Upper lobe of right lung (tissue), 1 donor: ENCODE measurements around the gene MT4. TPM values are rescaled to one million over a fixed set of nuclear protein-coding genes. Genes with fewer than 3 reads are reported as not detected.
A peak's percentile ranks its signal among the peaks of the same experiment; 100 is the strongest.

Source experiments
- ATAC-seq: fragments of 200-7000 bp; cut with Tn5 transposase; one replicate; pipeline ENCODE4 v1.9.1; 2020; ENCODE audit warnings: mild to moderate bottlenecking, moderate library complexity
- DNase-seq: peaks from one replicate; pipeline ENCODE4 v3.0.0-alpha.2; 2020
- H3K27ac ChIP-seq: fragments of 200-600 bp; one replicate; pipeline ENCODE4 v1.8.0; 2022
- H3K27me3 ChIP-seq: fragments of 200-600 bp; one replicate; pipeline ENCODE4 v1.8.0; 2022; ENCODE audit warnings: mild to moderate bottlenecking
- H3K36me3 ChIP-seq: fragments of 200-600 bp; one replicate; pipeline ENCODE4 v1.8.0; 2022
- H3K4me1 ChIP-seq: fragments of 200-600 bp; one replicate; pipeline ENCODE4 v1.8.0; 2022
- H3K4me3 ChIP-seq: fragments of 200-600 bp; one replicate; pipeline ENCODE4 v1.8.0; 2022; ENCODE audit warnings: mild to moderate bottlenecking
- H3K9me3 ChIP-seq: fragments of 200-600 bp; one replicate; pipeline ENCODE4 v1.8.0; 2022
- intact Hi-C: fragments of 100-400 bp; cut with DNase I; formaldehyde crosslinking; loops from one replicate; pipeline ENCODE4 v1.11.0; 2022
- total RNA-seq: library from RNA; stranded (reverse); fragmentation: NEBNext Ultra II Directional; extraction: Animal tissue kit (Norgen Biotek cat#: 25700); gene quantifications from one replicate; pipeline ENCODE4 v1.2.1, GENCODE V29; 2021
- TF ChIP-seq, protein P1 (sequence below): fragments of 200-600 bp; IDR thresholded peaks from one replicate; pipeline ENCODE4 v1.8.0; 2022; ENCODE audit warnings: antibody characterized with exemption
- donor health status: DM: no; HTN: yes; CAD: no; lungs with severe emphysema.

MT4 gene
- total RNA-seq, 1 donor from 2014 or later: not detected

- Histone ChIP-seq H3K9me3 (no peaks in the 10 kb centered on the region), H3K27me3 (no peaks in the 10 kb centered on the region), H3K27ac (no peak overlapping the region), H3K4me3 (no peak overlapping the region), H3K36me3 (no peaks in the 10 kb centered on the region), H3K4me1 (peaks cover 27% of the 10 kb centered on the region)
- intact Hi-C loops: no loop called here
- TF ChIP-seq, protein P1, sequence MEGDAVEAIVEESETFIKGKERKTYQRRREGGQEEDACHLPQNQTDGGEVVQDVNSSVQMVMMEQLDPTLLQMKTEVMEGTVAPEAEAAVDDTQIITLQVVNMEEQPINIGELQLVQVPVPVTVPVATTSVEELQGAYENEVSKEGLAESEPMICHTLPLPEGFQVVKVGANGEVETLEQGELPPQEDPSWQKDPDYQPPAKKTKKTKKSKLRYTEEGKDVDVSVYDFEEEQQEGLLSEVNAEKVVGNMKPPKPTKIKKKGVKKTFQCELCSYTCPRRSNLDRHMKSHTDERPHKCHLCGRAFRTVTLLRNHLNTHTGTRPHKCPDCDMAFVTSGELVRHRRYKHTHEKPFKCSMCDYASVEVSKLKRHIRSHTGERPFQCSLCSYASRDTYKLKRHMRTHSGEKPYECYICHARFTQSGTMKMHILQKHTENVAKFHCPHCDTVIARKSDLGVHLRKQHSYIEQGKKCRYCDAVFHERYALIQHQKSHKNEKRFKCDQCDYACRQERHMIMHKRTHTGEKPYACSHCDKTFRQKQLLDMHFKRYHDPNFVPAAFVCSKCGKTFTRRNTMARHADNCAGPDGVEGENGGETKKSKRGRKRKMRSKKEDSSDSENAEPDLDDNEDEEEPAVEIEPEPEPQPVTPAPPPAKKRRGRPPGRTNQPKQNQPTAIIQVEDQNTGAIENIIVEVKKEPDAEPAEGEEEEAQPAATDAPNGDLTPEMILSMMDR: no peak
- DNase-seq (no peak), ATAC-seq (no peak)
Measured at GRCh38 chr16:56614549-56614991, 49.7 kb downstream of the MT4 start.

DNA sequence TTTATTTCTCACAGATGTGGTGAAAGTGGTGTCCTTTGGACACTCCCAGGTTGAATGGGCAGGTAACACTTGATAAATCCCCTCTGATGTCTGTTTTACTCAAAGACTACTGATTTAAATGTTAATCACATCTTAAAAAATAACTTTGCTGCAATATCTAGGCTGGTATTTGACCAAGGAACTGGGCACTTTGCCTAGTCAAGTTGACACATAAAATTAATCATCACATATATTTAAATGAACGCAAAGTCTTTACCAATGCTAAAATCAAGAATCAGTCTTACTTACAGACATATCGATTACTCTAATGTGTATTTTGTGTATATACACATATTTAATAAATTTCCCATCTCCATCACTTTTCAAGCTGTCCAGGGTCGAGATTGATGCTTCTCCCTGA is 50.5 kb downstream of the MT4 start:
- ATAC-seq: no peak
- intact Hi-C loops: no loop called here
- Histone ChIP-seq H3K4me3 (no peak overlapping the region), H3K9me3 (no peaks in the 10 kb centered on the region), H3K36me3 (no peaks in the 10 kb centered on the region), H3K27me3 (no peaks in the 10 kb centered on the region), H3K4me1 (peaks cover 21% of the 10 kb centered on the region), H3K27ac (no peak overlapping the region)
- TF ChIP-seq, protein P1: no peak
- no peak for DNase-seq

- TF ChIP-seq, protein P1: no peak
- Histone ChIP-seq H3K4me3 (peak overlapping the region; percentile 47), H3K27ac (peak overlapping the region; percentile 69), H3K36me3 (no peaks in the 10 kb centered on the region), H3K4me1 (peaks cover 8% of the 10 kb centered on the region), H3K27me3 (no peaks in the 10 kb centered on the region), H3K9me3 (no peaks in the 10 kb centered on the region)
- intact Hi-C loops: no loop called here
- DNase-seq: no peak
- ATAC-seq: peak; percentile 30
Measured at GRCh38 chr16:56616608-56617211, 51.8 kb downstream of the MT4 start.

GRCh38 chr16:56617212-56618085 is 52.6 kb downstream of the MT4 start:
- ATAC-seq (peak; percentile 94), DNase-seq (peak; percentile 86)
- peak overlapping the region; percentile 69 for H3K27ac ChIP-seq
- H3K4me1 ChIP-seq: peaks cover 8% of the 10 kb centered on the region
- no peaks in the 10 kb centered on the region for H3K27me3 ChIP-seq
- intact Hi-C loops: no loop called here
- TF ChIP-seq, protein P1: no peak
- H3K4me3 ChIP-seq: peak overlapping the region; percentile 47
- H3K36me3 ChIP-seq: no peaks in the 10 kb centered on the region
- no peaks in the 10 kb centered on the region for H3K9me3 ChIP-seq

DNA sequence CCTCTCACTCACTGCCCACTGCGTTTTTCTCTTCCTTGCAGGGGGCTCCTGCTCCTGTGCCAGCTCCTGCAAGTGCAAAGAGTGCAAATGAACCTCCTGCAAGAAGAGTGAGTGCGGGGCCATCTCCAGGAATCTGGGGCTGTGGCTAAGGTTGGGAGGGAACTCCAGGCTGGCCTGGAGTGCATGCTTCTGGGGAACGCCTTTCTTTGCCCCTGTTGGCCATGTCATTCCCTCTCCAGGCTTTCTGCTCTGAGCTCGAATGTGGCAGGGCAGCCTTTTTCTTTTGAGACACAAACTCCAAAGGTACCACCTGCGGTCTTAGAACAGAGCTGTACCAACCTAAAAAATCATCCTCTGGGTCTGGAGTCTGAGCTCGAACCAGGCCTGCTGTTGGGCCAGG is 53.3 kb downstream of the MT4 start:
- DNase-seq: no peak
- Histone ChIP-seq H3K4me3 (peak overlapping the region; percentile 47), H3K27me3 (no peaks in the 10 kb centered on the region), H3K27ac (no peak overlapping the region), H3K4me1 (peaks cover 8% of the 10 kb centered on the region), H3K9me3 (no peaks in the 10 kb centered on the region), H3K36me3 (no peaks in the 10 kb centered on the region)
- no peak for ATAC-seq
- TF ChIP-seq, protein P1: no peak
- intact Hi-C loops: no loop called here

Other genes with a start within 250 kb of the MT4 start
- gene AMFR, start 139.5 kb upstream of the MT4 start, total RNA-seq: 89.8 TPM
- 77.2 TPM for gene NUDT21, start 113.7 kb upstream of the MT4 start, total RNA-seq
- gene OGFOD1, start 113.5 kb upstream of the MT4 start, total RNA-seq: 34.4 TPM
- gene BBS2, start 45.0 kb upstream of the MT4 start, total RNA-seq: 29.5 TPM
- gene MT3, start 24.5 kb downstream of the MT4 start, total RNA-seq: not detected
- gene MT2A, start 43.5 kb downstream of the MT4 start, total RNA-seq: 349 TPM
- gene MT1E, start 60.7 kb downstream of the MT4 start, total RNA-seq: 154 TPM
- 40.3 TPM for gene MT1M, start 67.6 kb downstream of the MT4 start, total RNA-seq
- gene MT1A, start 73.6 kb downstream of the MT4 start, total RNA-seq: 4.9 TPM
- not detected for gene MT1B, start 86.8 kb downstream of the MT4 start, total RNA-seq
- gene MT1F, start 92.9 kb downstream of the MT4 start, total RNA-seq: 9.1 TPM
- 23.7 TPM for gene MT1G, start 103.0 kb downstream of the MT4 start, total RNA-seq
- gene MT1H, start 104.7 kb downstream of the MT4 start, total RNA-seq: 6.3 TPM
- 111 TPM for gene MT1X, start 117.4 kb downstream of the MT4 start, total RNA-seq
- gene NUP93, start 165.1 kb downstream of the MT4 start, total RNA-seq: 57.2 TPM